ENCODE measurements around the gene PPP1R9A. TPM values are rescaled to one million over a fixed set of nuclear protein-coding genes. Genes with fewer than 3 reads are reported as not detected.

Gene PPP1R9A
- total RNA-seq, 1 donor from 2014 or later: 1.5 TPM

GRCh38 chr7:95321720-95322119 is 414.3 kb downstream of the PPP1R9A start:
- no peak overlapping the region for H3K4me3 ChIP-seq
- TF ChIP-seq POLR2A (IDR thresholded peaks at IDR 0.05): no peak
- TF ChIP-seq CTCF (IDR thresholded peaks at IDR 0.05): no peak
- no peak for TF ChIP-seq POLR2AphosphoS5 (IDR thresholded peaks at IDR 0.05; ENCODE audit: insufficient read depth in 1 of 2, low read depth in 1 of 2)
- no peaks in the 10 kb centered on the region for H3K9me3 ChIP-seq
- H3K4me1 ChIP-seq: no peaks in the 10 kb centered on the region
- H3K36me3 ChIP-seq: no peaks in the 10 kb centered on the region
- H3K27ac ChIP-seq: no peak overlapping the region
- intact Hi-C loops (cut with DNase I): no loop called here
- H3K27me3 ChIP-seq: no peaks in the 10 kb centered on the region
- DNase-seq (ENCODE audit: extremely low spot score in 2 of 2): no peak

- Histone ChIP-seq H3K9me3 (no peaks in the 10 kb centered on the region), H3K27me3 (no peaks in the 10 kb centered on the region), H3K4me1 (no peaks in the 10 kb centered on the region), H3K27ac (no peak overlapping the region), H3K36me3 (no peaks in the 10 kb centered on the region), H3K4me3 (no peak overlapping the region)
- intact Hi-C loops (cut with DNase I): no loop called here
- DNase-seq (ENCODE audit: extremely low spot score in 2 of 2): no peak
- TF ChIP-seq POLR2A (IDR thresholded peaks at IDR 0.05): no peak
- no peak for TF ChIP-seq POLR2AphosphoS5 (IDR thresholded peaks at IDR 0.05; ENCODE audit: insufficient read depth in 1 of 2, low read depth in 1 of 2)
- TF ChIP-seq CTCF (IDR thresholded peaks at IDR 0.05): no peak
These were observed 415.0 kb downstream of the PPP1R9A start for GRCh38 chr7:95322396-95322795.

- Histone ChIP-seq H3K27me3 (no peaks in the 10 kb centered on the region), H3K27ac (no peak overlapping the region), H3K9me3 (no peaks in the 10 kb centered on the region), H3K36me3 (no peaks in the 10 kb centered on the region), H3K4me3 (no peak overlapping the region), H3K4me1 (no peaks in the 10 kb centered on the region)
- intact Hi-C loops (cut with DNase I): no loop called here
- DNase-seq (ENCODE audit: extremely low spot score in 2 of 2): no peak
- TF ChIP-seq CTCF (IDR thresholded peaks at IDR 0.05) (no peak), POLR2A (IDR thresholded peaks at IDR 0.05) (no peak), POLR2AphosphoS5 (IDR thresholded peaks at IDR 0.05; ENCODE audit: insufficient read depth in 1 of 2, low read depth in 1 of 2) (no peak)
These were observed 415.5 kb downstream of the PPP1R9A start for GRCh38 chr7:95322854-95323253.

GRCh38 chr7:95323410-95324129 is 416.2 kb downstream of the PPP1R9A start:
- no peaks in the 10 kb centered on the region for H3K4me1 ChIP-seq
- H3K4me3 ChIP-seq: no peak overlapping the region
- DNase-seq (ENCODE audit: extremely low spot score in 2 of 2): no peak
- H3K36me3 ChIP-seq: no peaks in the 10 kb centered on the region
- no peaks in the 10 kb centered on the region for H3K9me3 ChIP-seq
- no peak for TF ChIP-seq CTCF (IDR thresholded peaks at IDR 0.05)
- no peak for TF ChIP-seq POLR2AphosphoS5 (IDR thresholded peaks at IDR 0.05; ENCODE audit: insufficient read depth in 1 of 2, low read depth in 1 of 2)
- TF ChIP-seq POLR2A (IDR thresholded peaks at IDR 0.05): no peak
- intact Hi-C loops (cut with DNase I): no loop called here
- H3K27ac ChIP-seq: no peak overlapping the region
- H3K27me3 ChIP-seq: no peaks in the 10 kb centered on the region

- Histone ChIP-seq H3K36me3 (no peaks in the 10 kb centered on the region), H3K4me1 (no peaks in the 10 kb centered on the region), H3K9me3 (no peaks in the 10 kb centered on the region), H3K4me3 (no peak within 1 kb of the TSS), H3K27ac (no peak within 1 kb of the TSS), H3K27me3 (no peaks in the 10 kb centered on the region)
- intact Hi-C loops (cut with DNase I): no loop called here
- TF ChIP-seq POLR2A (IDR thresholded peaks at IDR 0.05): no peak
- no peak for TF ChIP-seq CTCF (IDR thresholded peaks at IDR 0.05)
- TF ChIP-seq POLR2AphosphoS5 (IDR thresholded peaks at IDR 0.05; ENCODE audit: insufficient read depth in 1 of 2, low read depth in 1 of 2): no peak
- DNase-seq (ENCODE audit: extremely low spot score in 2 of 2): no peak
These were observed 417.0 kb downstream of the PPP1R9A start, which contains the start of gene PON1 for GRCh38 chr7:95324431-95324830. PON1 (minus strand) TSS chr7:95324532; CDS start chr7:95324475, 57 bp downstream.
